Effector memory CD4-positive, alpha-beta T cell (primary cell): ENCODE data around the gene ZNF606.

Experiments
- DNase-seq, 3 donors: peaks; one replicate each; pipeline ENCODE4 v3.0.0-alpha.2; 2020
- H3K27ac ChIP-seq: 2 replicates; pipeline ENCODE4 v1.7.0; 2013; ENCODE audit warnings: mild to moderate bottlenecking, low read length, moderate library complexity; ENCODE audit not compliant: insufficient read depth, poor library complexity, severe bottlenecking
- H3K27me3 ChIP-seq: replicated peaks from 2 replicates; pipeline ENCODE4 v1.7.0; 2013; ENCODE audit warnings: mild to moderate bottlenecking, low read length; ENCODE audit not compliant: insufficient read depth, control insufficient read depth, poor library complexity, severe bottlenecking
- H3K36me3 ChIP-seq: 2 replicates; pipeline ENCODE4 v1.7.0; 2013; ENCODE audit warnings: mild to moderate bottlenecking, low read length, moderate library complexity; ENCODE audit not compliant: control insufficient read depth, insufficient read depth
- H3K4me1 ChIP-seq: 2 replicates; pipeline ENCODE4 v1.7.0; 2013; ENCODE audit warnings: low read length, mild to moderate bottlenecking; ENCODE audit not compliant: control insufficient read depth, insufficient read depth, poor library complexity, severe bottlenecking
- H3K4me3 ChIP-seq: 2 replicates; pipeline ENCODE4 v1.7.0; 2013; ENCODE audit warnings: low read length, low read depth, mild to moderate bottlenecking; ENCODE audit not compliant: insufficient read depth, poor library complexity, severe bottlenecking
- H3K9me3 ChIP-seq: 2 replicates; pipeline ENCODE4 v1.7.0; 2013; ENCODE audit warnings: mild to moderate bottlenecking, low read length, moderate library complexity; ENCODE audit not compliant: control insufficient read depth

ZNF606 gene

DNA sequence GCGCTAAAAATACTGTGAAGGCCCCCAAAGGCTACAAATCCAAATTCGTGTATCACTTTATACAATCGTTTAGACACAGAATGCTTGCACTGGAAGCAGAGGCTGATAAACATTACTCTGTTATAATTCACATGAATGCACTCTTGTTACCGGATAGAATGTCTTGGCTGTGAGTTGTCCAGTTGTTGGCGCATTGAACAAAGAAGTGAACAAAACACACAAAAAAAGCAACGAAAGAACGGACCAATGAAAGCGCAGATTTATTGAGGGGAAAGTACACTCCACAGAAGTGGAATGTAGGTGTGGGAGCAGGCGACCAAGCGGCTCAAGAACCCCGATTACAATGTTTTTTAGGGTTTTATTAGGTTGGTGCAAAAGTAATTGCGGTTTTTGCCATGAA, 66.9 kb downstream of the ZNF606 start:
- H3K27me3 ChIP-seq, result no peaks in the 10 kb centered on the region
- no peak for DNase-seq
- H3K27ac ChIP-seq, result no peak overlapping the region
- H3K4me1 ChIP-seq, result no peaks in the 10 kb centered on the region
- peaks cover 14% of the 10 kb centered on the region for H3K36me3 ChIP-seq
- H3K9me3 ChIP-seq, result peaks cover 25% of the 10 kb centered on the region
- no peak overlapping the region for H3K4me3 ChIP-seq

GRCh38 chr19:57934820-57935665, 67.6 kb downstream of the ZNF606 start, which contains the start of gene ZNF418:
Gene ZNF418, minus strand, starts transcription at chr19:57935402. Its CDS starts 1,580 bp downstream, at chr19:57933822.
- peak; percentile 7 to 22 (median 12) for DNase-seq
- Histone ChIP-seq H3K4me3 (peak within 1 kb of the TSS; percentile 47), H3K36me3 (peaks cover 8% of the 10 kb centered on the region), H3K27me3 (no peaks in the 10 kb centered on the region), H3K4me1 (no peaks in the 10 kb centered on the region), H3K27ac (peak within 1 kb of the TSS; percentile 47), H3K9me3 (peaks cover 28% of the 10 kb centered on the region)

- no peaks in the 10 kb centered on the region for H3K4me1 ChIP-seq
- H3K27me3 ChIP-seq, result no peaks in the 10 kb centered on the region
- no peak overlapping the region for H3K27ac ChIP-seq
- no peak overlapping the region for H3K4me3 ChIP-seq
- no peak for DNase-seq
- H3K36me3 ChIP-seq, result no peaks in the 10 kb centered on the region
- H3K9me3 ChIP-seq, result peaks cover 12% of the 10 kb centered on the region
Measured at GRCh38 chr19:57927587-57927986, 75.0 kb downstream of the ZNF606 start.
